Tibial nerve (tissue), 4 donors: ENCODE data around the gene SIM2.

Experiments used
- CTCF ChIP-seq, 5 experiments: fragments of 200-600 bp in 3 of 5; fragments of 450-650 bp in 2 of 5; sonication (generic) in 3 of 5; IDR thresholded peaks; one replicate each; pipeline ENCODE4 v1.5.1; 2016 to 2019; ENCODE audit warnings: antibody characterized with exemption in 5 of 5, mild to moderate bottlenecking in 3 of 5, moderate library complexity in 2 of 5
- EP300 ChIP-seq, 2 donors: sonication (generic); formaldehyde crosslinking; IDR thresholded peaks; one replicate each; pipeline ENCODE4 v1.6.1; 2017; ENCODE audit warnings: antibody characterized with exemption in 2 of 2, mild to moderate bottlenecking in 1 of 2
- POLR2A ChIP-seq, 2 donors: fragments of 450-650 bp; IDR thresholded peaks; one replicate each; pipeline ENCODE4 v1.6.1; 2017; ENCODE audit warnings: antibody characterized with exemption in 2 of 2, mild to moderate bottlenecking in 2 of 2, moderate library complexity in 2 of 2

GRCh38 chr21:36686955-36687354 is 12.0 kb upstream of the SIM2 start:
- no peak for TF ChIP-seq CTCF (IDR thresholded peaks at IDR 0.05)
- TF ChIP-seq POLR2A (IDR thresholded peaks at IDR 0.05), result no peak
- TF ChIP-seq EP300 (IDR thresholded peaks at IDR 0.05), result no peak
